ENCODE measurements around the gene GABBR2.

The GABBR2 gene

DNA sequence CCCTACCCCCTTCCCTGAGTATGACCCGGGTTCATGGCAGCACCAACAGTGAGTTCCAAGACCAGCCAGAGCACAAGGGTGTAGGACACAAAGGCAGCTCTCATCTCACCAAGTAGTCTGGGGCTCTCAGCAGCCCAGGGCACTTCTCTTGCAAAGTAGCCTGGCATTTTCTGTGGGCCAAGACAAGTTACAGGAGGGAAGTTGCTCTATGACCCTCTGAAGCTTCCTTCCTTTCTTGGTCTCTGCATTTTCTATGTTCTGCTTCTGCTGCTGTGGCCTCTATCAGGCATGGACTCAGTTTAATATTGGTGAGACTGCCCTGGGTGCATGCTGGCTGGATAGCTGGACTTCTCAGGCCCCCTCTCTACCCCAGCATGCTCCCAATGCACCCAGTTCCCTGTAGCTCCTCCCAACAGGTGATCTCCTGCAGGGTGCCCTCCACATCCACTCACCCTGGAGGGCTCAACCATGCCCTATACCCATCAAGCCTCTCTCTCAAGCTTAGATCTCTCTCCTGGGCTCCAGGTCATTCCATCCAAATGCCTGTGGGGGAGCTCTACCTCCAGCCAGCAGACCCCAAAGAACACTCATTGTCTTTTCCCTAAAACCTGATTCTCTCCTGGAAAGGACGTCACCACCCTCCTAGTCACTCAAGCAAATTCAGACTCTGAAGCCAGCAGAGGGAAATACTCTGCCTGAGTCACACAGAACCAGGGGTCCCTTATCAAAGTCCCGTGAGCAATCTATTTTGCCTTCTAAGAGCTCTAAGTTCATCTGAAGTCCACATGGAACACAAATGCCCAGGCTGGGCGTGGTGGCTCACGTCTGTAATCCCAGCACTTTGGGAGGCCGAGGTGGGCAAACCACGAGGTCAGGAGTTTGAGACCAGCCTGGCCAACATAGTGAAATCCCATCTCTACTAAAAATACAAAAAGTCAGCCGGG, 467.1 kb downstream of the GABBR2 start:
- no peak for DNase-seq

DNA sequence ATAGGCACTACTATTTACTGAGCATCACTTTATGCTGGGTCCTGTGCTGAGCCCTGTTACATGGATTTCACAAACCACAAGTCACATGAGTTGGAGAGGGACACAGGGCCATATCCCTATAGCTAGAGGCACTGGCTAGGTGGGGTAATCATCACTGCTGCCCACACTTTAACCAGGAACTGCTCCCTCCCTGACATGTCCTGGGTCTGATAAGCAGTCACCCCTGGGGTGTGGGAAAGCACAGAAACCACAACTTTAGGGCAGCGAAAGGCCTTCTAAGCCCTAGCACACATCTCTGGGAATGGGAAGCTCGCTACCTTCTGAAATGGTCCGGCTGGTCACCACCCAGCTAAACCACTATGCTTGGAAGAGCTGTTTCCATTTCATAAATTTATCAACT, 468.3 kb downstream of the GABBR2 start:
- DNase-seq = no peak

Data from DMS 273 treated with DMSO at 0.1 percent for 48 hours (cell line).